Measurements from ENCODE around the gene DPF3.

DNA sequence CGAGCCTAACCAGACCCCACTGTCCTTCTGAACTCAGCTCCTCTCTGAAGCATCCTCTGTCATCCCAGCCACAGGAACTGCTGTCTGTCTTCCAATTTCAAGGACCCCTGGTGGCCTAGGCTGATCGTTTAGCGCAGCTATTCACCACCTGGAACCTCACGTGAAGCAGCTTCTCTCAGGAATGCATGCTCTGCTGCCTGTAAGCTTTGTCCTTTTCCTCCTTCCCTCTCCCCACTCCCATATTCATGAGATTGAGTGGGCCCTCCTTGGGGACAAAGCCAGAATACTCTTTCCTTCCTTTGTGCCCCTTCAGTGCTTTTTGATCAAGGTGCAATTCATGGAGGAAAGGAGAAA lies 17.2 kb downstream of the DPF3 start:
- TF ChIP-seq, protein P1, sequence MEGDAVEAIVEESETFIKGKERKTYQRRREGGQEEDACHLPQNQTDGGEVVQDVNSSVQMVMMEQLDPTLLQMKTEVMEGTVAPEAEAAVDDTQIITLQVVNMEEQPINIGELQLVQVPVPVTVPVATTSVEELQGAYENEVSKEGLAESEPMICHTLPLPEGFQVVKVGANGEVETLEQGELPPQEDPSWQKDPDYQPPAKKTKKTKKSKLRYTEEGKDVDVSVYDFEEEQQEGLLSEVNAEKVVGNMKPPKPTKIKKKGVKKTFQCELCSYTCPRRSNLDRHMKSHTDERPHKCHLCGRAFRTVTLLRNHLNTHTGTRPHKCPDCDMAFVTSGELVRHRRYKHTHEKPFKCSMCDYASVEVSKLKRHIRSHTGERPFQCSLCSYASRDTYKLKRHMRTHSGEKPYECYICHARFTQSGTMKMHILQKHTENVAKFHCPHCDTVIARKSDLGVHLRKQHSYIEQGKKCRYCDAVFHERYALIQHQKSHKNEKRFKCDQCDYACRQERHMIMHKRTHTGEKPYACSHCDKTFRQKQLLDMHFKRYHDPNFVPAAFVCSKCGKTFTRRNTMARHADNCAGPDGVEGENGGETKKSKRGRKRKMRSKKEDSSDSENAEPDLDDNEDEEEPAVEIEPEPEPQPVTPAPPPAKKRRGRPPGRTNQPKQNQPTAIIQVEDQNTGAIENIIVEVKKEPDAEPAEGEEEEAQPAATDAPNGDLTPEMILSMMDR (IDR thresholded peaks at IDR 0.05) = no peak
- no peak for TF ChIP-seq POLR2A (IDR thresholded peaks at IDR 0.05)

All from esophagus squamous epithelium (tissue), 4 donors.